ENCODE measurements around the gene UBXN11. TPM values are rescaled to one million over a fixed set of nuclear protein-coding genes. Genes with fewer than 3 reads are reported as not detected.

Gene UBXN11
- polyA plus RNA-seq, 2 of the 4 experiments (the other 2 are of a cell fraction), result 7.6 to 10.8 TPM

DNA sequence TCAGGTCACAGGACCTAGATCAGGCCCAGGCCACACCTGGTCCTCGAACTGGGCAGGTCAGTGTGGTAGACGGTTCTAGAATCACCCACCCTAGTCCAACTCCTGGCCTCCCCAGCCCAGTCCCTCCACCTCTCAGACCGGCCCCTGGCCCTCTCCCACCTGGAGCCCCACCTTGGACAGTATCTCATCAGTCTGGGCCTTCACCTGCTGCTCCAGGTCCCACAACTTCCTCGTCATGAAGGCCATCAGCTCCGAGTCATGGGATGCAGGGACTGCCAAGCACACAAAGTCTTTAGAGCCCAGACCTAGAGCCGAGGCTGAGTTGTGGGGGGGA, 8.7 kb downstream of the UBXN11 start (continued):
- TF ChIP-seq, protein P1, sequence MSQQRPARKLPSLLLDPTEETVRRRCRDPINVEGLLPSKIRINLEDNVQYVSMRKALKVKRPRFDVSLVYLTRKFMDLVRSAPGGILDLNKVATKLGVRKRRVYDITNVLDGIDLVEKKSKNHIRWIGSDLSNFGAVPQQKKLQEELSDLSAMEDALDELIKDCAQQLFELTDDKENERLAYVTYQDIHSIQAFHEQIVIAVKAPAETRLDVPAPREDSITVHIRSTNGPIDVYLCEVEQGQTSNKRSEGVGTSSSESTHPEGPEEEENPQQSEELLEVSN (IDR thresholded peaks at IDR 0.05; ENCODE audit: borderline replicate concordance, low read depth), result no peak
- TF ChIP-seq HEYL (CRISPR knock-in tag; IDR thresholded peaks at IDR 0.05) (no peak), RFX5 (IDR thresholded peaks at IDR 0.05) (no peak)
- TF ChIP-seq, protein P2, sequence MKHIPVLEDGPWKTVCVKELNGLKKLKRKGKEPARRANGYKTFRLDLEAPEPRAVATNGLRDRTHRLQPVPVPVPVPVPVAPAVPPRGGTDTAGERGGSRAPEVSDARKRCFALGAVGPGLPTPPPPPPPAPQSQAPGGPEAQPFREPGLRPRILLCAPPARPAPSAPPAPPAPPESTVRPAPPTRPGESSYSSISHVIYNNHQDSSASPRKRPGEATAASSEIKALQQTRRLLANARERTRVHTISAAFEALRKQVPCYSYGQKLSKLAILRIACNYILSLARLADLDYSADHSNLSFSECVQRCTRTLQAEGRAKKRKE (CRISPR knock-in tag; IDR thresholded peaks at IDR 0.05; ENCODE audit: low read depth), result no peak

DNA sequence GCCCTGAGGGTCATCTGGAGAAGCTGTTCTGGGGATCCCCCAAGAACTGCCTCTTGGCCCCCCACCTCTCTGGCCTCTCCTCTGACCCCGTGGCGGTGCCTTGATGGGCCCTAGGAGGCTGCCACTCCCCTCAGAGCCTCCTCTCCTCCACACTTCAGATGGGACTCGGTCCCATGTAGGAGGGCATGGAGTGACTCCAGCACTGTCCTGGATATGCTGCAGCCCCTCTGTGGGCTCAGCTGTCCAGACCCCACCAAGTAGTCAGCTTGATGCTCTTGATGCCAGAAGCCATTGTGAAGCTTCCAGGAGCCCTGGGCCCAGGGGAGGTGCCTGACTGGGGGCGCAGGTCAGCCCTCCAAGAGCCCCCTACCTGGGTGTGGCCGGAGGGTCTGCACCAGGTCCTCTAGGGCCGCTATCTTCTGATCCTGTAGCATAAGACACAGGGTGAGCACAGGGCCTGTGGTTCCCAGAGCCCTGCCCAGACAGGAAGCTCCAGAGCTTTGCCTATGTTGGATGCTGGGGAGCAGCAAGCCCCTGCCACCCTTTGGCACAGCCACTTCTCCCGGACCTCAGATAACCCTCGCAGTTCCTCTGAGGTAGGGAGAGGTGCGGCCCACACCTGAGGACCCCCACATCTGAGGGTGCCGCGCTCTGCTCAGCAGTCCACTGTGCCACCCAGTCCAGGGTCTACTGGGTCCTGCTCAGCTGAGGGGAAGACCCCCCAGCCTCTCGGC, 9.2 kb downstream of the UBXN11 start:
- CTCF ChIA-PET, result interaction anchor here (1.2 to 3.4 kb wide), 9 partner anchors 12 to 120 kb away, joined by 3 to 22 read pairs (median 5); partner anchors contain the start of genes CEP85 and SH3BGRL3
- no peak overlapping the region for H3K4me2 ChIP-seq
- H3K4me3 ChIP-seq, result no peak overlapping the region
- POLR2A ChIA-PET, result interaction anchor here (0.5 kb wide), 1 partner anchor 13 kb away, joined by 7 read pairs; no protein-coding TSS in a partner anchor
- FAIRE-seq, result no peak
- H3K4me1 ChIP-seq, result 0 out of 3 replicates have a peak, but pooled peaks cover 3% of the 10 kb centered on the region
- ATAC-seq, result no peak
- H3K9me3 ChIP-seq, result no peaks in the 10 kb centered on the region
- H3K27ac ChIP-seq, result no peak overlapping the region
- TF ChIP-seq EHF (CRISPR knock-in tag; IDR thresholded peaks at IDR 0.05) (no peak), RAD21 (conservative IDR thresholded peaks at IDR 0.05 in 1 of 2, IDR thresholded peaks at IDR 0.05 in 1 of 2) (no peak), CBX2 (IDR thresholded peaks at IDR 0.05; ENCODE audit: borderline replicate concordance, low read depth) (no peak), KDM5A (IDR thresholded peaks at IDR 0.05) (no peak), USF2 (IDR thresholded peaks at IDR 0.05) (no peak), POLR2A (IDR thresholded peaks at IDR 0.05; ENCODE audit: low read length) (no peak), MAFK (IDR thresholded peaks at IDR 0.05; ENCODE audit: partially characterized antibody) (no peak), RCOR1 (IDR thresholded peaks at IDR 0.05; ENCODE audit: low read depth, low read length) (no peak), CHD2 (IDR thresholded peaks at IDR 0.05; ENCODE audit: low read length, partially characterized antibody) (no peak), TFCP2L1 (CRISPR knock-in tag; IDR thresholded peaks at IDR 0.05) (no peak), RNF2 (IDR thresholded peaks at IDR 0.05; ENCODE audit: borderline replicate concordance, low read depth) (no peak), EHMT2 (IDR thresholded peaks at IDR 0.05; ENCODE audit: low read depth) (no peak), HMGXB4 (CRISPR knock-in tag; IDR thresholded peaks at IDR 0.05; ENCODE audit: borderline replicate concordance) (no peak), BHLHE40 (IDR thresholded peaks at IDR 0.05; ENCODE audit: low read depth, low read length) (no peak), SMC3 (IDR thresholded peaks at IDR 0.05) (no peak), ELK1 (IDR thresholded peaks at IDR 0.05; ENCODE audit: low read depth, low read length) (no peak)
- TF ChIP-seq, protein P3, sequence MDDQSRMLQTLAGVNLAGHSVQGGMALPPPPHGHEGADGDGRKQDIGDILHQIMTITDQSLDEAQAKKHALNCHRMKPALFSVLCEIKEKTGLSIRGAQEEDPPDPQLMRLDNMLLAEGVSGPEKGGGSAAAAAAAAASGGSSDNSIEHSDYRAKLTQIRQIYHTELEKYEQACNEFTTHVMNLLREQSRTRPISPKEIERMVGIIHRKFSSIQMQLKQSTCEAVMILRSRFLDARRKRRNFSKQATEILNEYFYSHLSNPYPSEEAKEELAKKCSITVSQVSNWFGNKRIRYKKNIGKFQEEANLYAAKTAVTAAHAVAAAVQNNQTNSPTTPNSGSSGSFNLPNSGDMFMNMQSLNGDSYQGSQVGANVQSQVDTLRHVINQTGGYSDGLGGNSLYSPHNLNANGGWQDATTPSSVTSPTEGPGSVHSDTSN (IDR thresholded peaks at IDR 0.05), result no peak
- DNase-seq (ENCODE audit: low read depth in 1 of 2, low spot score in 1 of 2), result no peak
- 100% methylated on average over 1 of the region's 12 CpGs for WGBS (ENCODE audit: missing lambda C conversion rate)
